ENCODE results near the gene CBX1.

DNA sequence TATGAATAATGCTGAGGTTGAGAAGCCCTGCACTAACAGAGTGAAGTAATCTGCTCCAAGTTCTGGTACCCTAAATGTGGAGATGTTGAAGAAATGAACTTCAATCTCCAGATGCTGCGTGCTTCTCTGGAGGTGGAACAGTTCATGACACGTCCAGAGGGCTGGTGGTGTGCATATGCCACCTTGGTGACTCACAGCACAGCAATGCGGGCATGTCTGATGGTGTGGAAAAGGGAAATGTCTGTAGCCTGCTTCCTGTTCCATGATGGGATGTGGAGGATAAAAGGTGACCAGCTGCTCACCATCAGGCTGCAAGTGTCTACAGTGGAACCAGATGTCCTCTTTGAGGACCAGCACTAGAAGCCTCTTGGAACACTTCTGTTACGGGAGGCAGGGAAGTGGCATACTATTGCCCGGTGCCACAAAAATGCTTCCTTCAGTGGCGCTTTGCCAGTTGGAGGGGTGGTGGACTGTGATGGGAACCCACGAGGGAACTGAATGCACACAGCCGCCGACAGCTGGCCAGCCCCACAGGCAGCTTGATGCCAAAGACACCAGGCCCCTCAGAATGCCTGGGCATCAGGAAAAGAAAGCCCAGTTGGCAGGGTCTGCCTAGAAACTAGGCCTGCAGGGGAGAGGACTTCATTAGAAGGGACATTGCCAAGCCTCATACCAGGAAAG lies 26.2 kb upstream of the CBX1 start:
- TF ChIP-seq, protein P1, sequence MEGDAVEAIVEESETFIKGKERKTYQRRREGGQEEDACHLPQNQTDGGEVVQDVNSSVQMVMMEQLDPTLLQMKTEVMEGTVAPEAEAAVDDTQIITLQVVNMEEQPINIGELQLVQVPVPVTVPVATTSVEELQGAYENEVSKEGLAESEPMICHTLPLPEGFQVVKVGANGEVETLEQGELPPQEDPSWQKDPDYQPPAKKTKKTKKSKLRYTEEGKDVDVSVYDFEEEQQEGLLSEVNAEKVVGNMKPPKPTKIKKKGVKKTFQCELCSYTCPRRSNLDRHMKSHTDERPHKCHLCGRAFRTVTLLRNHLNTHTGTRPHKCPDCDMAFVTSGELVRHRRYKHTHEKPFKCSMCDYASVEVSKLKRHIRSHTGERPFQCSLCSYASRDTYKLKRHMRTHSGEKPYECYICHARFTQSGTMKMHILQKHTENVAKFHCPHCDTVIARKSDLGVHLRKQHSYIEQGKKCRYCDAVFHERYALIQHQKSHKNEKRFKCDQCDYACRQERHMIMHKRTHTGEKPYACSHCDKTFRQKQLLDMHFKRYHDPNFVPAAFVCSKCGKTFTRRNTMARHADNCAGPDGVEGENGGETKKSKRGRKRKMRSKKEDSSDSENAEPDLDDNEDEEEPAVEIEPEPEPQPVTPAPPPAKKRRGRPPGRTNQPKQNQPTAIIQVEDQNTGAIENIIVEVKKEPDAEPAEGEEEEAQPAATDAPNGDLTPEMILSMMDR (IDR thresholded peaks at IDR 0.05), result no peak
- no peak for TF ChIP-seq POLR2A (IDR thresholded peaks at IDR 0.05)

Measured in body of pancreas (tissue), 4 donors.